NCI-H69 (cell line): ENCODE measurements around the gene FYB1.

ENCODE experiments used
- DNase-seq: peaks from one replicate; lab custom pipeline; 2025; lab: John Stamatoyannopoulos, UW

FYB1 gene

GRCh38 chr5:39206630-39207321, 12.6 kb downstream of the FYB1 start:
- DNase-seq: no peak

DNA sequence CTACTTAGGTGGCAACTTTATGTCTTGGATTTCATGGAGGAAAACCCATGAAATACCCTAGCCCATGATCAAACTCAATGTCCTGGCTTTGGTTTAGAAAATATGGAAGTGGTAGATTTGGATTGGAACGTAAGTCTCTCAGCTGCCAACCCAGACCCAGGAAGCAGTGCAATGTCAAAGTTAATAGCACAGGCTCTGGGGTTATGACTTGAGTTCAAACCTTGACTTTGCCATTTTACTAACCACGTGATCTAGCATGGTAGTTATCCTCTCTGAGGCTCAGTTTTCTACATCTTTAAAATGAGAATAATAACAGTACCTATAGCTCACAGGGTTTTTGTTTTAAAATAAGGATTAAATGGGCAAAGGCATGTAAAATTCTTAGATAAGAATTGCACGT, 13.8 kb downstream of the FYB1 start:
- DNase-seq: no peak

DNA sequence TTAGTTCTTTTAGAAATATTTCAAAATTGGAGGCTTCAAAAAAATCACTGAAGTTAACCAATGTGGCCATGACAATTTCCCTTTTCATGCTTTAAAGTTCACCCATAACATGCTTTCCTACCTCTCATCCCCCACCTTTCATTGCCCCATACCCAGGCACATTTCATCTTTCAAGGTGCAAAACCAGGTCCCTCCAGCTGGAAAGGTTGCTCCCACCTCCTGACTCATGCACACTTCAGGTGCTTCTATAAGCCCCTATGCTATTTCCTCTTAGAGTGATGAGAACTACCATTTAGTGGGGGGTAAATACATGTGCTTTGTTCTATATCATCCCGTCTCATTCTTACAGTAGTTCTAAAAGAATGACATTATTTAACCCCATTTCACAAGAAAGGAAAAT, 15.4 kb downstream of the FYB1 start:
- no peak for DNase-seq

DNA sequence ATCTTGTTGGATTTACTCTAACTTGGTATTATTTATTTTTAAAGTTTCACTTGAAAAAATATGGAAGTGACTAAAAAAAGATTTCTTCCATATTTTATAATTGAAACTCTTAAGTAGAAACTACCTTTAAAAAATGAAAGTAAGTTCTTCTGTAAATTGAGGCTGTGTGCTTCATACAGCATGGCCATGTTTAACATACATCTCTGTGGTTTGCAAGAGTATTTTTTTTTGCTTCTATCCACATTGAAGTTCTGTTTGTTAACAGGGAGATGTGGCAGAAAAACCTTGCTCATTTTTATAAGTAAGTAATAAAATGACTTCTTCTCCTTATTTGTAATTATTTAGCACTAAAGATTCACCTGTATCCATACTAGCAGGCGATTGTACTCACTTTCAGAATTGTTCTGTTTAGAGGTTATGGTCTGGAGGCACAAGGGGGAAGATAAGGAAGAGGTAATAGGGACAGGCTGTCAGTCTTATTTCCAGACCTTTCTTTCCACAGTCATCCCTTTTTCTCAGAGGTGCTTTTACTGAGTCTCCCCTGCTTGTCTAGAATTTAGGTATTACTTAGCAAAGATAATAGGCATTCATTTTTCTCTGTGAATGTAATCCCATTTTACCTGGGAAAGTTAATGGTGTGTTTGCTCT, 16.0 kb downstream of the FYB1 start:
- no peak for DNase-seq

- no peak for DNase-seq
Measured at GRCh38 chr5:39202597-39203274, 16.6 kb downstream of the FYB1 start.

DNA sequence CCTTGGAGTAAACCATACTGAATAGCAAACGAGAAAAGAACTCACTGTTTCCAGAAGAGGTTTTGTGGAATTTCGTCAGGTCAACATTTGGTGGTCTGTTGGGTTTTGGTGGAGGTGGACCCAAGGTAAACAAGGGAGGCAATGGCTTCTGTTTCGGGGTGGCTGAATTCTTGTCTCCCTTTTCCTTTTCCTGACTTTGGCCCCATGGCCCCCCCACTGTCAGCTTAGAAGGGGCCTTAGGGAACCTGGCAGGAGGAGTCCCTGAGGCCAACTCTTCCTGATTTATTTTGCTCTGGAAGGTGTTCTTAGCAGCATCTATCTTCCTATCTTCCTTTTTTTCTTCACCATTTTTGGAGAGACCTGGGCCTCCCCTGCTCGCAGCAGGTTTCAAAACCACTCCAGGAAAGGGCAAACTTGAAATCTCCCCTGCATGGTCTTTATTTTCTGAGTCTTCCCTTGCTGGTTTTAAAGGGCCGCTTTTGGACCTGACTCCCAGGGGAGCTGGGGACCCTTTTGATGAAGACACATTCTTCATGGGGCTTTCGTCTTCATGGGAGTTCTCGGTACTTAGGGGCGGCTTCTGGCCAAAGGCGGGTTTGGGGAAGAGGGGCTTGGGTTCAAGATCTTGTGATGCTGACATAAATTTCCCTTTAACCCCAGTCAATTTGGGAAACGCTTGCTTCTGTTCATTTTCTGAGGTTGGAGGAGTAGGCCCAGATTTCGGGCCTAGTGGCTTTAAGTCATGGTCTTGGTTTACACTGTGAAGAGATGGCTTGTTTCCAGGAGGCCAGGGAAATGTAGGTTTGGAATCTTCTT, 17.4 kb downstream of the FYB1 start:
- DNase-seq: no peak

GRCh38 chr5:39201160-39201780, 18.1 kb downstream of the FYB1 start:
- no peak for DNase-seq

DNA sequence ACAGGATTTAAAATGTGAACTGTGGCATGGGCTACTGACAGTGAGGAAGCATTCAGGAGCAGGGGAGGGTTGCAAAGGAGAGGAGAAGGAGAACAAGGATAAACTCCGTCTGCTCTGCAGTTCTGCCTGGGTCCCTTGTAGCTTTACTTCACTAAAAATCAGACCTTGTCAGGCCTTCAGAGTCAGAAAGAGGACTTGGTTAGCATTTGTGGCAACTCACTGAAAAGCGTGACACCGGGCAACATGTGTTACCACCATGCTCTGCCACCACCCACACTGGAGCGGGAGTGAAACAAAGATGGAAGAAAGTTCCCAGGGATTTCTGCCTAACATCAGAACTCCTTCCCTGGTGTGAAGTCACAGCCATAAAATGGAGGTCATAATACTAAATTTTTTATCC, 19.3 kb downstream of the FYB1 start:
- DNase-seq: no peak

DNA sequence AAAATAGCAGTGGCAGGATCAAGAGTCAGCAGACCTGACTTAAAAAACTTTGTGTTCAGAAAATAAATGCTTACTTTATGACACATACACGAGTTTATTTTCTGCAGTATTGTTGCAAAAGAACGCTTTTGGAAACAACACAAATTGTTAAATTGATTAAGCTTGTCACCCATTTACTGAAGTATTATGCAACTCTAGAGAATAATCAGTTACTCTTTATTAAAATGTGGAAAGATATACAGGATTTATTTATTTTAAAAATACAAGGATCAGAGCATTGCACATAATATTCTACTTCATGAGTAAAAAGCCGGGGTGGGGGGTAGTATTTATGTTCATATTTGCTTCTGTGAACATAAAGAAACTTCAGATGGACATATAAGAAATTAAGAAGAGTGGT, 20.0 kb downstream of the FYB1 start:
- DNase-seq: no peak

GRCh38 chr5:39198127-39198526, 21.2 kb downstream of the FYB1 start:
- DNase-seq: no peak

DNA sequence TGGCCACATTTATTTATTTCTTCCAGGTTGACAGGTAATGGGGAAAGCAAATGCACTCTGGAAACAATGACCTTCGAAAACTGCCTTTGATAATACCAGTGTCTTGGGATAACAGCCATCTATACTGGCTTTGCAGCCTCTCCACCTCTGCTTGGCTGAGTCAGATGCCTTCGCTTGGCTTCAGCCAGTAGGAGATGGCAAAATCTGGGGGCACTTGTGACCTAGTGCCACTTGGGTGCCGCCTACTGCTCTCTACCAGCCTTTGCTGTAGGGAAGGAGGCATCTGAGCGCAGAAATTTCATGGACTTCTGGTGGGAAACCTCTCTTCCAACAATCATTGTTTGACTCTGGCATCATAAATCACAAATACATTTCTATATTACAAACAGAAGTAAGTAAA, 21.8 kb downstream of the FYB1 start:
- no peak for DNase-seq

DNA sequence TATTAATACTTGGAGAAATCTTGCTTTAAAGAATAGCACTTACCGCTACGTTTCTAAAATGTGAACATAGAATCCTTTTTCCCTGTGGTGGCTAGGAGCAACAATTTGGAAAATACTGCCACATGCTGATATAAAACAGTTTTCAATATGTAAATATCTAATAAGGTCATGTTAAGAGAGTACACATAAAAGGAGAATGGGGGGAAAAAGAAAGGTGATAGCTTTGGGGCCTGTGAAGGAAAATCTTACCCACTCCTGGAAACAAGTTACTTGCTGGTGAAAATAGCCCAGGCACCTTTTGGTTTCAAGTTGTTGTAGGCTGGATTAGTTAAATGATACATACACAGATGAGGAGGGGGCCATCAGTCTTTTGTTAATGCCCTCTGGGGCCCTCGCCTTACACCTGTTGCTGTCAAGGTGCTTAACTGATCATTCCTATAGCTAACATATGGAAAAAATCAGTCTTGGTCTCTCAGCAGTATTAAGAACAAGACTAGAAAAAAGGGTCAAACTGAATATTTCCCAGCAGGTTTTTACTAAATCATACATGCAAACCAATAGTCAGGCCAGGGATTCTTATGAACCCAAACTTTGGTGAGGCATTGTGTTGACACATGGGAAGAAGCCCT, 24.1 kb downstream of the FYB1 start:
- DNase-seq: no peak

GRCh38 chr5:39194466-39195136, 24.8 kb downstream of the FYB1 start:
- no peak for DNase-seq

DNA sequence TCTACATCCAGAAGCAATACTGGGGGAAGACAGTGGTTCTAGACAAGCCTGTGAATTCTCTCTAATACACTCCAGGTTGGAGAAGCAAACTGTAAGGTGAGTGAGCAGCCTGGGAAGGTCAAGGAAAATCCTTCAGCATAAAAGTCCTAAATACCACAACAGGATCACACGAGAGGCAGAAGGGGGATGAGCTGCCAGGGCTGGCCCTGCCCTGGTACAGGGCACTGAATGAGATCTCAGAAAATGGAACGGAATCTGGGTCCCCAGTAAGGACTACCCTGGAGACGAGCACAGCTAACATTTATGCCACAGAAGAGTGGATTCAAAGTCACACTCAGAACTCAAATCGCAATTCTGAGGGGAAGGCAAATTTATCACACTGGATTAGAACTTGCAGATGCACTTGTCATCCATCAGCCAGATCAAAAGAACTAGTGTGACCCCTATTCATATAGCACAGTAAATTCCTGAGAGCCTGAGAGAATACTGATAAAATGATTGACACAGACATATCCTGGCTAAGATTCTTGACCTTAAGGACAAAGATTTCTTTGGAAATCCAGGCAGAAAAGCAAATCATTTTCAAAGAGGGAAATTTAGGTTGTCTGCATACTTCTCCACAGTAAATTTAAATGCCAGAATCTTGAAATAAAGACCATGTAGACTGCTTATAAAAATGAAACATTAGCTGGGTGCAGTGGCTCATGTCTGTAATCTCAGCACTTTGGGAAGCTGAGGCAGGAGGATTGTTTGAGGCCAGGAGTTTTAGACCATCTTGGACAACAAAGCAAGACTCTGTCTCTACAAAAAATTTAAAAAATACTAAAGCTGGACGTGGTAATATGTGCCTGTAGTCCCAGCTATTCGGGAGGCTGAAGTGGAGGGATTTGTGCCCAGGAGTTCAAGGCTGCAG, 25.6 kb downstream of the FYB1 start:
- no peak for DNase-seq

- DNase-seq: no peak
Measured at GRCh38 chr5:39192450-39193160, 26.8 kb downstream of the FYB1 start.

DNA sequence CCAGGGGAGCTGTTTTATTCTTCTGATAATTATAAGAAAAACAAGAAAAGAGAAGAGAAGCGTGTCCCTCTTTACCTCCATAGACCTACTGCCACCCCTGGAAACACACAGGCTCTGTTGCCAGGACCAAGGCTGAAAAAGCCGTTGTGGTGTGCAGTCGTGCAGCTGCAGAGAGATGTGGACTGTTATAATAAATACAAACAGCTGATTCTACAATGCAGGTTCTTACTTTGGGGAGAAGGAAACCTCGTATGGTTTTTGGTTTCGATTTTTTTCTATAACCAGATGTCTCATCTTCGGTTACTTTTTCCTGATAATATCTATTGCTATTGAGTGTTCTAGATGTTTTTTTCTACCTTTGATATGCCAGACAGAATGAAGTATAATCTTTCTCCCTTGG, 28.1 kb downstream of the FYB1 start:
- DNase-seq: no peak

GRCh38 chr5:39190311-39191102, 28.9 kb downstream of the FYB1 start:
- DNase-seq: no peak

GRCh38 chr5:39189292-39189955, 29.9 kb downstream of the FYB1 start:
- DNase-seq: no peak
